Ovary (tissue), 3 donors: ENCODE results near the gene FAM53B.

Experiments used
- CTCF ChIP-seq, 3 donors: fragments of 450-650 bp in 2 of 3; fragments of 200-600 bp in 1 of 3; IDR thresholded peaks; one replicate each; pipeline versions ENCODE4 v1.5.1 to v1.8.0; 2016 to 2022; ENCODE audit warnings: antibody characterized with exemption in 3 of 3, mild to moderate bottlenecking in 1 of 3
- EP300 ChIP-seq: sonication (generic); formaldehyde crosslinking; IDR thresholded peaks from one replicate; pipeline ENCODE4 v1.6.1; 2017; ENCODE audit warnings: antibody characterized with exemption
- POLR2A ChIP-seq: fragments of 450-650 bp; IDR thresholded peaks from one replicate; pipeline ENCODE4 v1.6.1; 2017; ENCODE audit warnings: antibody characterized with exemption, mild to moderate bottlenecking, moderate library complexity
- donor health status: DM: no; HTN: no; CAD: no.

- TF ChIP-seq CTCF (IDR thresholded peaks at IDR 0.05) (no peak), POLR2A (no peak), EP300 (no peak)
These were observed 44.5 kb downstream of the FAM53B start for GRCh38 chr10:124699471-124700292.
